Inferior parietal cortex (tissue), 1 donor: ENCODE measurements around the gene NPTXR.

Experiments used
- DNase-seq: peaks from one replicate; pipeline ENCODE4 v3.0.0-alpha.2; 2016; ENCODE audit errors: extremely low spot score

NPTXR gene

GRCh38 chr22:38843657-38844314, at the start of gene NPTXR:
Gene NPTXR (minus strand): TSS chr22:38844028.
- no peak for DNase-seq

GRCh38 chr22:38891256-38891655, 47.4 kb upstream of the NPTXR start:
- no peak for DNase-seq

- no peak for DNase-seq
Observed at GRCh38 chr22:38890377-38890776, 46.5 kb upstream of the NPTXR start.

DNA sequence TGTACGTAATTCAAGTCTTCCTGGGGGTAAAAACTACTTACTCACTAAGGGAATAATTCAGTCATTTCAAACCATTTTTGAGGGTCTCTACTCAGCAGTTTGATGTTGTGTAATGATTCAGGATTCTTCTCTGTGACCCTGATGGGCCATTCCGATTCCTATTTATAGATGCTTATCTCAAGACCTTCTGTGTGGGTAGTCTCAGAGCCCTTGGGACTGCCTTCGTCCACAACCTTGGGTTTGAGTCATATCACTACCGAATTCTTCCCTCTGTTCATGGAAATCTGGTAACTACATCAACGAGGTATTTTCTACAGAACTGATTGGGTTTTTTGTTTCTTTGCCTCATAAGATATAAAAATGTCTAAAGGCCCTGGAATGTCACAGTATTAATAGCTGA, 42.5 kb upstream of the NPTXR start:
- DNase-seq: no peak

DNA sequence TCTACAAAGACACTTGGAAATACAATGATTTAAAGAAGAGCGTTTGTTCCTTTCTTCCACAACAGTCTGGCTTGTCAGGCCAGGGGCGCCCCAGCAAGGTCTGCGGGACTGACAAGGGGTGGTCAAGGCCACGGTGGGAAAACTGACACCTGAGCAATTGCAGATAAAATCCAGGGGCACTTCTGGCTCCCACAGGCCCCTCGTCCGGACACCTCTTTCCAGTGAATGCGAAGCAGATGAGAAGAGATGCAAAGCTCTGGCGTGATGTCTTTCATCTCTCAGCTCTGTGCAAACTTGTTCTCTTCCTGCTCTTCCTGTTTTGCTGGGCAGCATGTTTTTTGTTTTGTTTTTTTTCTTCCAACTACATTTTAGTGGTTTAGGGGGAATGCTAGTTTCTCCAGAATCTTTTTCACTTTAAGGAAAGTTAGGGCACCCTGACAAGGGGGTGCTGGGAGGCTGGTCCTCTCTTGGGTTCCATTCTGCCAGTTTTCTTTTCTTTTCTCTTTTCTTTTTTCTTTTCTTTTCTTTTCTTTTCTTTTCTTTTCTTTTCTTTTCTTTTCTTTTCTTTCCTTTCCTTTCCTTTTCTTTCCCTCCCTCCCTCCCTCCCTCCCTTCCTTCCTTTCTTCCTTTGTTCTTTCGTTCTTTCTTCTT, 39.3 kb upstream of the NPTXR start:
- no peak for DNase-seq

DNA sequence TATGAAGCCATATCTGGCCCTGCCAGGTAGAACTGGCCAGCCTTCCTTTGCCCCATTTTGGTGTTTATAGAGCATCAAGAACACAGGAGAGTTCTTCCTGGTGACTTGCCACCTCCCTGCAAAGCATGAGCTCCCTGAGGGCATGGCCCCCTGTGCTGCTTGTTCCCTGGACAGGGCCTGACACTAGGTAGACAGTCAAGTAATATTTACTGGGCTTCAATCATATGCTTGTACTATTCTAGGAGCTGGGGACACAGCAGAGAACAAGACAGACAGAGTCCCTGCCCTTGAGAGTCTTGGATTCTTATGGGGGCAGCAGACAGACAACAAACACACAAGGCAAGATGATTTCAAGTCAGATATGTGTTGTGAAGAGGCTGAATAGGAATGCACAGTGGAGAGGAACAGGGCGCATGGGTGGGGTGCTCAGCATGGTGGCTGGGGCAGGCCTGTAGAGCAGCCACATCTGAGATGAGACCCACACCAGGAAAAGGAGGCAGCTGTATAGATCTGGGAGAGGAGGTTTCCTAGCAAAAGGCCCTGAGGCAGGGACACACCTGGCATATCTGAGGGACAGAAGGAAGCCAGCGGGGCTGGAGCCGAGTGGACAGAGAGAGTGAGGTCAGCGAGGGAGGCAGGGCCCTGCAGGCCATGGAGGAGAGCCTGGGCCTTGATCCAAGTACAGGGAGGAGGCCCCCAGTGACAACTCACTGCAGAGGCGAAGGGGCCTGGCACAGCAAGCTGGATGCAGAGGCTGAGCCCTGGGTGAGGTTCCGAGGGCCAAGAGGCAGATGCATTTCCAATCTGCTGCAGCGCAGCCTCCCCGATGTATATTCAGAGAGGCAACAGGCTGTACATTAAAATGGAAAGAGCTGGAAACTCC, 38.4 kb upstream of the NPTXR start:
- no peak for DNase-seq

DNA sequence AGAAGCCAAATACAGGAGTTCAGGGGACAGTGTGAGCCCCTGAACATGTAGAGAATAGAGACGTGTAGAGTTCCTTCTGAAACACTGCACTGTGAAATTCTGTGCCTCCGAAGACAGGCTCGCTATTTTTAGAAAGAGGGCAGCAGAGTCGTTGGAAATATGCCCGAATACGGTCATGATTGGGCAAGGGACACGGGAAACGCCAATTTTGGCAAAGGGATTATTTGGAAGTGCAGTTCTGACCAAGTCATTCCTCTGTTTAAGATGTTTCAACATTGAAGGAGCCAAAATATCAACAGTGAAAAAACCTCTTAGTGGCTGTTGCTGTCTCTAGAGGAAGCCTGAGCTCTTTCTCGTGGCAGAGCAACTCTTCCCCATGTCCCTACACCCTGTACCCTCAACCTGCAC, 37.6 kb upstream of the NPTXR start:
- DNase-seq: peak; percentile 52

DNA sequence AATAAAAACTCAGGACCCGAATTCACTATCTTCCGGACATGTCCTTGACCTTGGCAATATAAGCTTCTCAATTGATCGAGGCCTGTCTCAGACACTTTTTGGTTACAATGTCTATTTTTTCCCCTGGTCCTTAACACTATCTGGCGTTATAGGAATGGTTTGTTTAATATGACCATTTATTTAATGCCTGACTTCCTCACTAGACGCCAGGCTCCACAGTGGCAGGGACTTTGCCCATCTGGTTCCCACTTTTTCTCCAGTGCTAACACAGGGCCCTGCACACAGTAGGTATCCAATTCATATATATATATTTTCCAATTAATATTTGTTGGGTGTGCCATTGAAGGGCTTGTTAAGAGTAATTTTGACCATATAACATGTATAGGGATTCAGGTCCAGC, 36.1 kb upstream of the NPTXR start:
- DNase-seq: no peak

DNA sequence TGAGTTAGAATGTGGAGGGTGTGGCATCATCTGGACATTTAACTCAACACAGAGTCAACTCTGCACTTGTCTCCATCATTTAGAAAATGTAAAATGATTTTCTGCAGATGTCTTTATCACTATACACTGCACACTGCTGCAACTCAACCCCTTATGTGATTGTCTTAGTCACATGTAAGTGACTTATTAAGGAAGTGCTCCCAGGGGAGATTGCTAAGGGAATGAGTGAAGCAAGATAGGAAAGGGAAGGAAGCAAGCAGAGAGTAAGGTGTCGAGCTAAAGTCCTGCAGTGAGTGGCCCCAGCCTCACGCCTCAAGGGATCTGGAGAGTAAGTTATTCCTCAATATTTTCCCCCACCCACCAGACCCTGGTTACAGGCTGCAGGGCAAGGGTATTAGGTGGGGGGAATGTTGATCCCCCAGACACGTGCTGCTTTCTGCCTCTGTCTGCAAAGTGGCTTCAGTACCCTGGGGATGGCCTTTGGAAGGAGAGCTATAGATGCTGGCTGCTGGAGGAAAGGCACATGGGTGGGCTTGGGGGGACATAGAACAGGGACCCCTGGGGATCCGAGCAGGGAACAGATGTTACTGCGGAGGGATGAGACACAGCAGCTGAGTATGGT, 35.4 kb upstream of the NPTXR start:
- DNase-seq: no peak

GRCh38 chr22:38878001-38878400, 34.2 kb upstream of the NPTXR start:
- no peak for DNase-seq

DNA sequence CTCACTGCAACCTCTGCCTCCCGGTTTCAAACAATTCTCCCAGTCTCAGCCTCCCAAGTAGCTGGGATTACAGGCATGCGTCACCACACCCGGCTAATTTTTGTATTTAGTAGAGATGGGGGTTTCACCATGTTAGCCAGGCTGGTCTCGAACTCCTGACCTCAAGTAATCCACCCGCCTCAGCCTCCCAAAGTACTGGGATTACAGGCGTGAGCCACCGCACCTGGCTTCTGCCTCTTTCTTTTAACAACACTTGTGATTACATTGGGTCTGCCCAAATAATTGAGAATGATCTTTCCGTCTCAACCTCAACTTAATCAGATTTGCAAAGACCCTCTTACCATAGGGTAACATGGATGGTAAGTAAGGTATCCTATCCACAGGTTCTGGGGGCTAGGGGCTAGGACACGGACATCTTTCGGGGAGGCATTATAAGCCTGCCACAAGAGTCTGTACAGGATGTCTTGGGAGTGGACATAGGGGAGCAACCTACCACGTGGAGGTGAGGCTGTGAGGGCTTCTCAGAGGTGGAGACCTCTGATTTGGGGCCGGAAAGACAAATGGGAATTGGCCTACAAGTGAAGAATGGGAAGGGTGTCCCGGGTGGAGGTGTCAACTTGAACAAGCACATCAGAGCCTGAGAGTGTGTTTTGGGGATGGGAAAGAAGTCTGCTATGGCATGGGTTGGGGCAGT, 30.8 kb upstream of the NPTXR start:
- no peak for DNase-seq

DNA sequence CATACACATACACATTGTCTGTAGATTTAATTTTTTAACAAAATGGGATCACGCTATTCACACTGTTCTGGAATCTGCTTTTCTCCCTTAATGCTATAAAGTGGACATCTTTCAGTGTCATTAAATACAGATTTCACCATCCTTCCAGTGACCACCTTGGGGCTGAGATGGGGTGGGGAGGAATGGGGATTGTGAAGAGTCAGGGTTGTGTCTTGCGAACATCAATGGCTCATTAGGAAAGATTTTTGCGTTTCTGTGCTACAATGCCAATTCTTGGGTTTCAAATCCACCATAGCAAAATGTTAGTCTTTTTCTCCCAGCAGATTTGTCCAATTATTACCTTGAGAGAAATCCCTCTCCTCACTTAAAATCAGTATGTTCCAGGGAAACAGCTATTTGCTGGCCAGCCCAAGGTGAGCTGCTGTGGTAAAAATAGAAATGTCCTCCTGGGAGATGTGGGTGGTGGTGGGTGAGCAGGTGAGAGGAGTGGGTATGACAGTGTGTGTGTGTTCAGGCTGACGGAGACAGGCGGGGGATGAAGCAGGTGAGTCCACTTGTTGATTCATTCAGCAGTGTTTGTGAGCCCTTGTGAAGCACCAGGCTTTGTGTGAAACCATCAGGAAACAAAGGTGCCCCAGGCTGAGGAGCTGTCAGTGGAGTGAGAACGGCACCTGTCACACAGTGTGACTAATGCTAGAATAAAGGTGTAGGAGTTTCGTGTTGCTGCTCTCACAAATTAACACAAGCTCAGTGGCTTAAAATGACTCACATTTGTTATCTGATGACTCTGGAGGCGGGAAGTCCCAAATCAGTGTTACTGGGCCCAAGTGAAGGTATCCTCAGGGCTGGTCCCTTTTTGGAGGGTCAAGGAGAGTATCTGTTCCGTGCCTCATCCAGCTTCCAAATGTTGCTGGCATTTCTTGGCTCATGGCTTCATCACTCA, 29.9 kb upstream of the NPTXR start:
- no peak for DNase-seq

DNA sequence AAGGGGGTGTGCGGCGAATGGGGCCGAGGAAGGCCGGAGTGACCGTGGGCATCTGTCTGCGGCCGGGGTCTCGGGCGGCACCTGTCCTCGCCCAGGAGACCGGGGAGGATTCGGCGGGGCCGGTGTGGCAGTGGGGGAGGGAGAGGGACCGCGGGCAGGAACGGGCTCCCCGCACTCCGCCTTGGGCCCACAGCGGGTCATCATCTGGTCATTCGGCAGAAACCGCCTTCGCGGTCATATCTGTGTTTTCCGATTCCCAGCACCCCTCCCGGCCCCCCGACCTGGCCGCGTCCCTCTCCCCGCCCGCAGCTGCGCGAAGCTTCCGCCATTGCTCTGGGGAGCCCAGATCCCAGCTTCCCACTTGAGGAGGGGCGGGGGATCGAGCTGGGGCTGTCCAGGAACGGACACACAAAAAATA, 29.0 kb upstream of the NPTXR start:
- peak; percentile 49 for DNase-seq

DNA sequence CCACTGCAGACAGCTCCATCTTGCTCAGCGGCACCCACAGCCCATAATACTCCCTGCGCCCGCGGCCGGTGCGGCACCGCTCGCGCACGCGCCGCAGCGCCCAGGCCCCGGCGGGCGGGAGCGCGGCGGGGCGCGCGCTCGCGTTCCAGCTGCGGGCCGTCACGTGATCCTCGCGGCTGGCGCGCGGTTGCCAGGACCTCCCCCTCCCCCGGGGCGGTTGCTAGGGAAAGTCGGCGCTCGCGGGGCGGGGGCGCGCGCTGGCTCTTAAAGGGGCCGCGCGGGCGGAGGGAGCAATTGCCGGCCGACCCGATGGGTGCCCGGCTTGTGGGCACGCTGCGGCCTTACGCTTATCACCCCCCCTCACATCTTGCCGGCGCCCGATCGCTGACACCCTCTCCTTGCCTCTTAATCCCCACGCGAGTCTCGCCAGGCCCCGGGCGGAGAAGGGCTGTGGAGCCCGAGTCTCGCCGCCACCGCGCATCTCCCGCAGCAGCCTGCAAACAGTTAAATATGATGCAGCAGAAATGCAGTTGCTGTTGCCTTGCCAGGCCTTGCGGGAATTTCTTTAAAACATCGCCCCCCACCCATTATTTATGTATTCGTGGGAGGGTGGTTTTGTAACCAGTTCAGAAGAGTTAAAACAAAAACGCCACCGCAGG, 28.5 kb upstream of the NPTXR start, which contains the start of gene CBX6:
CBX6 (minus strand) TSS at position 45 of the 659 bp plus-strand sequence; CDS start at position 19, 26 bp downstream.
- DNase-seq: peak; percentile 93

- no peak for DNase-seq
Observed at GRCh38 chr22:38871360-38872171, 27.7 kb upstream of the NPTXR start.

DNA sequence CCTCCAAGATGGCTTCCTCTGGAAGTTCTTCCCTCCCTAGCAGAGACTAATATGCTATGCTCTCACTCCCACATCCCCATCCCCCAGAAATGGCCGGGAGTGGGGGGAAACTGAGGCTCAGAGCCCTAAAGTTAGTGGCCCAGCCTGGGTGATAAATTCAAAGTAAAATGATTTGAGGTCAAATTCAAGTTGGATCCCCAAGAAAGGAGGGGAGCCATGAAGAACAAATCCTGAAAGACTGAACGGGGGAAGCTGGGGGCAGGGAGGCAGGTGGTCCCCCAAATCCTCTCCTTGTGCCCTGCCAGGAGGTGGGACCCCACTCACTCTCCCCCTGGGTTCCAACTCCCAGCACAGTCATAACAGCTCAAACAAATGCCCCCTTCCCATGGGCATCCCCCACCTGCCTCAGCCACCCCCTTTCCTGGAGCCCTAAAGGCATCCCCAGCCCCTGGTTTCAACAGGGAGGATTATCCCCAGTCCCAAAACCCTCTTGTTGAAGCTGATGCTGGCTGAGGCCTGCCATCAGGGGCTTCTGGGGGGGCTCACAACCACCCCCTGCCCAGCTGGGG, 27.0 kb upstream of the NPTXR start:
- no peak for DNase-seq

GRCh38 chr22:38870312-38870741, 26.5 kb upstream of the NPTXR start:
- peak; percentile 83 for DNase-seq

DNA sequence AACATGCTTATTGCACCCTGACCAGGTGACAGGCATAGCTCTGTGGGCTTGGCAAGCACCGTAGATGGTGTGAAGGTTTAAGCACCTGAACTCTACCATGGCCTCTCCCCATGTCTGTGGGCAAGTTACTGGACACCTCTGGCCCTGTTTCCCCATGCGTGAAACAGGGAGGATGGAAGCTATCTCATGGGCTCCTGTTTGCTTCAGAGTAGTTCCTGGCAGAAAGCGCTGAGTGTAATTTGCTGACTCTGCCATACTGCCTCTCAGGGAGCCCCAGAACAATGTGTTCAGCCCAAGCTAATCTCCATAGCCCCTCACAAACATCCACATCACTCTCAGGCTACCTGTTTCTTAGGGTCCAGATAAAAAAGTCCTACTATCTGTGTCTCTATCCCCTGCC, 25.8 kb upstream of the NPTXR start:
- no peak for DNase-seq
